Measurements from ENCODE around the gene ADAM8. TPM values are rescaled to one million over a fixed set of nuclear protein-coding genes. Genes with fewer than 3 reads are reported as not detected.

Gene ADAM8
- total RNA-seq, 1 donor = 7.8 TPM

DNA sequence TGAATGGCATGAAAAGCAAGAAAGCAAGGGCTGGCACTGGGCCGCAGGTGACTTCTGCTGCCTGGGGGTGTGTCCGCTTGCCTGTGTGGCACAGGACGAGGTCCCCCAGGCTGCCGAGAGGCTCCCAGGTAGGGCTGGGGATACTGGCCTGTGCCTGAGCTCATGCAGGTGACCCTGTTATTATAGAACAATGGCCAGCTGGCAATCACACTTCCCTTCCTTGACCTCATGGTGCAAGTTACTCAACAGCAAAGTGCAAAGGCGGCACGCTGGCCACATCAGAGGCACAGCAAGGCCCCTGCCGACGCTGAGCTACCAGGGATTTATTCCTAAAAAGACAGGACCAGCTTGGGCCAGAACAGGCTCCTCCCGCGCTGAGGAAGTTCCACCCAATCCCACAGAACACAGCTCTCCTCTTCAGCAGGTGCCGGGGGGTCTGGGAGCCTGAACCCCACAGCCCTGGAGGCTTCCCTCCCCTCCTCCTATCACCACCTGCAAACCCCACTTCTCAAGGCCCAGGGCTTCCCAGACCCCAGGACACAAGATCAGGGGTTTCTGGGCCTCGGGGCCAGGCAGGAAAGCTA is 1.4 kb upstream of the ADAM8 start:
- peak; percentile 12 for DNase-seq (ENCODE audit: low read depth)
- TF ChIP-seq CTCF (IDR thresholded peaks at IDR 0.05; ENCODE audit: insufficient read depth, low read depth, low read length) = no peak
- no peak overlapping the region for H3K4me3 ChIP-seq (ENCODE audit: low read depth, low read length)

GRCh38 chr10:133277277-133277992 is 767 bp upstream of the ADAM8 start:
- no peak for DNase-seq (ENCODE audit: low read depth)
- H3K4me3 ChIP-seq (ENCODE audit: low read depth, low read length) = no peak overlapping the region
- no peak for TF ChIP-seq CTCF (IDR thresholded peaks at IDR 0.05; ENCODE audit: insufficient read depth, low read depth, low read length)

- DNase-seq (ENCODE audit: low read depth) = no peak
- no peak overlapping the region for H3K4me3 ChIP-seq (ENCODE audit: low read depth, low read length)
- TF ChIP-seq CTCF (IDR thresholded peaks at IDR 0.05; ENCODE audit: insufficient read depth, low read depth, low read length) = no peak
Observed at GRCh38 chr10:133276100-133276434, 601 bp downstream of the ADAM8 start.

DNA sequence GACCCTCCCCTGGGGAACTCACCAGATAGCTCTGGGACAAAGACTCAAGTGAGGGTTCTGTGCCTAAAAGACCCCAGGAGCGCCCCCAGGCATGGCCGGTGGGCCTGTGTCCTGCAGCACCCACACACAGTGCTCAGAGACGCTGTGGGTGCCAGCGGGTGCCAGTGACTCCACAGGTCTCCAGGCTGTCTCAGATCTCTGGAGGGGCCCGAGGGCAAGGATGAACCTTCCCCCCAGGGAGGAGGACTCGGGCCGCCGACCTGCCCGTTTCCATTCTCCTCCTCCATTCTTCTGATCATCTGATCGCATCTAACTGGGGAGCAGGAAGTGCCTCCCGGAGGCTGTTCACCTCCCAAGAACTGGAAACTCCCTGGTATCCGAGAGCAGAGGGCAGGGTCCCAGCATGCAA is 980 bp downstream of the ADAM8 start:
- no peak for TF ChIP-seq CTCF (IDR thresholded peaks at IDR 0.05; ENCODE audit: insufficient read depth, low read depth, low read length)
- no peak overlapping the region for H3K4me3 ChIP-seq (ENCODE audit: low read depth, low read length)
- DNase-seq (ENCODE audit: low read depth) = peak; percentile 7

- TF ChIP-seq CTCF (IDR thresholded peaks at IDR 0.05; ENCODE audit: insufficient read depth, low read depth, low read length) = no peak
- H3K4me3 ChIP-seq (ENCODE audit: low read depth, low read length) = no peak overlapping the region
- no peak for DNase-seq (ENCODE audit: low read depth)
Observed at GRCh38 chr10:133274751-133275683, 1.7 kb downstream of the ADAM8 start.

DNA sequence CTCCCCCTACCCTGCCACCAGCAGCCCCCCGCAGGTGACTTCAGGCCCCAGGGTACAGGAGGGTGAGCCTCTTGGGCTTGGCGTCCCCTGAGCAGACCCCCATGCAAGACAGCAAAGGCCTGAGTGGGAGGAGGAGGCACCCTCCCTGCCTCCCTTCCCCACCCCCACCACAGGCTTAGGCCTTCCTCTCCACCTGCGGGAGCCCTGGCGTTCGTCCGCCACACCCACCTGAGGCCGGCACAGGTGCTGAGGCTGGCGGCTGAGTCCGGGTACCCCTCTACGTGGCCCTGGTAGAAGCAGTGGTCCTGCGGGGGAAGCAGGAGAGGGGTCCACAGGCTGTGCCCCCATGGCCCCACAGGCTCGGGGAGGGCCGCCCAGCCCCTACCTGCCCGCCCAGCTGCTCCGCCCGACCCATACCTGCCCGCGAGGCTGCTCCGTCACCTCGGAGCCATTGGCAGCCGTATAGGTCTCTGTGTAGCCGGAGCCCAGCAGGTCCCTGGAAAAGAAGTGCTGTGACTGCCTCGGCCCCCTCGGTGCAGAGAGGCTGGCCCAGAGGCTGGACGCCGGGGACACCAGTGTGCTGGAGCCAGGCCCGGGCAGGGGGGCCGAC is 3.0 kb downstream of the ADAM8 start:
- no peak for TF ChIP-seq CTCF (IDR thresholded peaks at IDR 0.05; ENCODE audit: insufficient read depth, low read depth, low read length)
- H3K4me3 ChIP-seq (ENCODE audit: low read depth, low read length) = no peak overlapping the region
- no peak for DNase-seq (ENCODE audit: low read depth)

Measured in fibroblast of villous mesenchyme (primary cell).